Panc1 (cell line): ENCODE data around the gene PCCA.

Experiments used
- POLR2AphosphoS5 ChIP-seq: IDR thresholded peaks from 2 replicates; pipeline ENCODE4 v1.6.1; 2012; ENCODE audit warnings: mild to moderate bottlenecking, low read depth, low read length, moderate library complexity
- SIN3A ChIP-seq: IDR thresholded peaks from 2 replicates; pipeline ENCODE4 v1.6.1; 2012; ENCODE audit warnings: low read depth, mild to moderate bottlenecking, low read length, moderate library complexity, borderline replicate concordance; ENCODE audit not compliant: insufficient read depth
- TF ChIP-seq, protein P1 (sequence below): fragments of 450-650 bp; IDR thresholded peaks from 2 replicates; pipeline ENCODE4 v1.5.1; 2017; ENCODE audit warnings: mild to moderate bottlenecking
- TF ChIP-seq, protein P2 (sequence below), 2 experiments: IDR thresholded peaks; 2 replicates each; pipeline ENCODE4 v1.6.1; 2011 to 2012; ENCODE audit warnings: low read depth in 2 of 2, control low read depth in 1 of 2, low read length in 1 of 2, mild to moderate bottlenecking in 1 of 2, moderate library complexity in 1 of 2; ENCODE audit not compliant: insufficient read depth in 1 of 2

DNA sequence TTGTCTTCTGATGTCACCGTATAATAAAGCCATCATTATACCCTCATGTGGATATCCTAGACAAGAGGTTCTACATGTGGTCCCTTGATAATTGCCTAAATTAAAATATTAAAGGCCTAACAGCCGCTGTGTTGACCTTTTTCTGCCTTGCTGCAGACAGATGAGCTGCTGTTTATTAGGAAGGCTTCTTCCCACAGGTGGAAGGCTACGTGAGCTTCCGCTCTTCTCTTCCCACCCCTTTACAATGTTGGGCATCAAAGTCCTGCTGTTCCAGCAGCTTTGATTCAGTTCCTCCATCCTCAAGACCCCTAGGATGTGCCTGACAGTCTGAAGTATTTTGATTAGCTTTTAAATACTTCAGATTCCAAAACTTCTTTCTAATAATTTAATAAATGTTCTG, 217.1 kb downstream of the PCCA start:
- TF ChIP-seq, protein P1, sequence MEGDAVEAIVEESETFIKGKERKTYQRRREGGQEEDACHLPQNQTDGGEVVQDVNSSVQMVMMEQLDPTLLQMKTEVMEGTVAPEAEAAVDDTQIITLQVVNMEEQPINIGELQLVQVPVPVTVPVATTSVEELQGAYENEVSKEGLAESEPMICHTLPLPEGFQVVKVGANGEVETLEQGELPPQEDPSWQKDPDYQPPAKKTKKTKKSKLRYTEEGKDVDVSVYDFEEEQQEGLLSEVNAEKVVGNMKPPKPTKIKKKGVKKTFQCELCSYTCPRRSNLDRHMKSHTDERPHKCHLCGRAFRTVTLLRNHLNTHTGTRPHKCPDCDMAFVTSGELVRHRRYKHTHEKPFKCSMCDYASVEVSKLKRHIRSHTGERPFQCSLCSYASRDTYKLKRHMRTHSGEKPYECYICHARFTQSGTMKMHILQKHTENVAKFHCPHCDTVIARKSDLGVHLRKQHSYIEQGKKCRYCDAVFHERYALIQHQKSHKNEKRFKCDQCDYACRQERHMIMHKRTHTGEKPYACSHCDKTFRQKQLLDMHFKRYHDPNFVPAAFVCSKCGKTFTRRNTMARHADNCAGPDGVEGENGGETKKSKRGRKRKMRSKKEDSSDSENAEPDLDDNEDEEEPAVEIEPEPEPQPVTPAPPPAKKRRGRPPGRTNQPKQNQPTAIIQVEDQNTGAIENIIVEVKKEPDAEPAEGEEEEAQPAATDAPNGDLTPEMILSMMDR = no peak
- no peak for TF ChIP-seq POLR2AphosphoS5
- TF ChIP-seq SIN3A = no peak
- TF ChIP-seq, protein P2, sequence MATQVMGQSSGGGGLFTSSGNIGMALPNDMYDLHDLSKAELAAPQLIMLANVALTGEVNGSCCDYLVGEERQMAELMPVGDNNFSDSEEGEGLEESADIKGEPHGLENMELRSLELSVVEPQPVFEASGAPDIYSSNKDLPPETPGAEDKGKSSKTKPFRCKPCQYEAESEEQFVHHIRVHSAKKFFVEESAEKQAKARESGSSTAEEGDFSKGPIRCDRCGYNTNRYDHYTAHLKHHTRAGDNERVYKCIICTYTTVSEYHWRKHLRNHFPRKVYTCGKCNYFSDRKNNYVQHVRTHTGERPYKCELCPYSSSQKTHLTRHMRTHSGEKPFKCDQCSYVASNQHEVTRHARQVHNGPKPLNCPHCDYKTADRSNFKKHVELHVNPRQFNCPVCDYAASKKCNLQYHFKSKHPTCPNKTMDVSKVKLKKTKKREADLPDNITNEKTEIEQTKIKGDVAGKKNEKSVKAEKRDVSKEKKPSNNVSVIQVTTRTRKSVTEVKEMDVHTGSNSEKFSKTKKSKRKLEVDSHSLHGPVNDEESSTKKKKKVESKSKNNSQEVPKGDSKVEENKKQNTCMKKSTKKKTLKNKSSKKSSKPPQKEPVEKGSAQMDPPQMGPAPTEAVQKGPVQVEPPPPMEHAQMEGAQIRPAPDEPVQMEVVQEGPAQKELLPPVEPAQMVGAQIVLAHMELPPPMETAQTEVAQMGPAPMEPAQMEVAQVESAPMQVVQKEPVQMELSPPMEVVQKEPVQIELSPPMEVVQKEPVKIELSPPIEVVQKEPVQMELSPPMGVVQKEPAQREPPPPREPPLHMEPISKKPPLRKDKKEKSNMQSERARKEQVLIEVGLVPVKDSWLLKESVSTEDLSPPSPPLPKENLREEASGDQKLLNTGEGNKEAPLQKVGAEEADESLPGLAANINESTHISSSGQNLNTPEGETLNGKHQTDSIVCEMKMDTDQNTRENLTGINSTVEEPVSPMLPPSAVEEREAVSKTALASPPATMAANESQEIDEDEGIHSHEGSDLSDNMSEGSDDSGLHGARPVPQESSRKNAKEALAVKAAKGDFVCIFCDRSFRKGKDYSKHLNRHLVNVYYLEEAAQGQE (IDR thresholded peaks at IDR 0.05; ENCODE audit: insufficient read depth in 1 of 2, low read depth in 2 of 2, low read length in 1 of 2) = no peak
